GM20000 (cell line): ENCODE data around the gene FOXQ1.
A peak's percentile ranks its signal among the peaks of the same experiment; 100 is the strongest.
"Not testable (repeated sequence)": the region's sequence is repeated elsewhere in the genome, so short reads cannot be mapped to it uniquely, and the experiment has no call there.

ENCODE experiments used
- DNase-seq: peaks from one replicate; pipeline ENCODE4 v3.0.0; 2012; ENCODE audit warnings: low spot score
- TF ChIP-seq, protein P1 (sequence below): IDR thresholded peaks from 2 replicates; pipeline ENCODE4 v1.5.1; 2012; ENCODE audit warnings: mild to moderate bottlenecking, control low read depth; ENCODE audit errors: extremely low read depth, missing control alignments

Gene FOXQ1

DNA sequence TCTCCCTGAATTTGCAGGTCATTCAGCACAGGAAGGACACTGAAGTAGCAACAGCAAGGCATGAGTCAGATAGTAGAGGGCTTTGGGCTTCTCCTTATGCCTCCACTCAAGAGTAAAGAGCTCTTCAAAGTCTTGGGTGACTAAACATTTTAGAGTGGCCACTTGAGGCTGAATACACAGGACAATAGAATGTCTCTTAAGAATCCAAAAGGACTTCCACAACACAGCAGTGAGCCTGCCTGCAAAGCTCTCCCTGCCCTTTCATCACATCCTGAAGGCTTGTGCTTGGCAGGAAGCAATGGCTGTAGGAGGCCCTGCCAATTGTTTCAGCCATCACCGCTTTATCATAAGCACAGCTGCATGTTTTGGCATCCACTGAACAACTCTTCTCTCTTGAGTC is 36.8 kb downstream of the FOXQ1 start:
- no peak for DNase-seq
- TF ChIP-seq, protein P1, sequence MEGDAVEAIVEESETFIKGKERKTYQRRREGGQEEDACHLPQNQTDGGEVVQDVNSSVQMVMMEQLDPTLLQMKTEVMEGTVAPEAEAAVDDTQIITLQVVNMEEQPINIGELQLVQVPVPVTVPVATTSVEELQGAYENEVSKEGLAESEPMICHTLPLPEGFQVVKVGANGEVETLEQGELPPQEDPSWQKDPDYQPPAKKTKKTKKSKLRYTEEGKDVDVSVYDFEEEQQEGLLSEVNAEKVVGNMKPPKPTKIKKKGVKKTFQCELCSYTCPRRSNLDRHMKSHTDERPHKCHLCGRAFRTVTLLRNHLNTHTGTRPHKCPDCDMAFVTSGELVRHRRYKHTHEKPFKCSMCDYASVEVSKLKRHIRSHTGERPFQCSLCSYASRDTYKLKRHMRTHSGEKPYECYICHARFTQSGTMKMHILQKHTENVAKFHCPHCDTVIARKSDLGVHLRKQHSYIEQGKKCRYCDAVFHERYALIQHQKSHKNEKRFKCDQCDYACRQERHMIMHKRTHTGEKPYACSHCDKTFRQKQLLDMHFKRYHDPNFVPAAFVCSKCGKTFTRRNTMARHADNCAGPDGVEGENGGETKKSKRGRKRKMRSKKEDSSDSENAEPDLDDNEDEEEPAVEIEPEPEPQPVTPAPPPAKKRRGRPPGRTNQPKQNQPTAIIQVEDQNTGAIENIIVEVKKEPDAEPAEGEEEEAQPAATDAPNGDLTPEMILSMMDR, result no peak

DNA sequence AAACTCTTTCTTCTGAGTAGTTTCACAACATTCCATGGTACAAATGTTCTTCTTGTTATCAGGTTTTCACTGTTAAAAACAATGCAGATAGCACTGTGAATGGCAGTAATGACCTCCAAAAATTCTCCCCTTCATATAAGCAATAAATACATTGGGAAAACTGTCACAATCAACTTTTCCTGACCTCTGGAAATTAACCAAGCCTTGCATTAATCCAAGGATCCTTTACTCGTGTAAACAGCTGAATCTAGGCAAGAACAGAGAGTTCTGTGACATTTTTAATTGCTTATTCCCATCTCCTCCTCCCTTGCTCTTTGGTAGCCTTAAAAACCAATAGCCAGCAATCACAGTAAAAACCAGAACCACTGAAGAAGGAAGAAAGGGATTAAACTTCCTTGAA is 37.8 kb downstream of the FOXQ1 start:
- no peak for DNase-seq
- TF ChIP-seq, protein P1, result no peak

DNA sequence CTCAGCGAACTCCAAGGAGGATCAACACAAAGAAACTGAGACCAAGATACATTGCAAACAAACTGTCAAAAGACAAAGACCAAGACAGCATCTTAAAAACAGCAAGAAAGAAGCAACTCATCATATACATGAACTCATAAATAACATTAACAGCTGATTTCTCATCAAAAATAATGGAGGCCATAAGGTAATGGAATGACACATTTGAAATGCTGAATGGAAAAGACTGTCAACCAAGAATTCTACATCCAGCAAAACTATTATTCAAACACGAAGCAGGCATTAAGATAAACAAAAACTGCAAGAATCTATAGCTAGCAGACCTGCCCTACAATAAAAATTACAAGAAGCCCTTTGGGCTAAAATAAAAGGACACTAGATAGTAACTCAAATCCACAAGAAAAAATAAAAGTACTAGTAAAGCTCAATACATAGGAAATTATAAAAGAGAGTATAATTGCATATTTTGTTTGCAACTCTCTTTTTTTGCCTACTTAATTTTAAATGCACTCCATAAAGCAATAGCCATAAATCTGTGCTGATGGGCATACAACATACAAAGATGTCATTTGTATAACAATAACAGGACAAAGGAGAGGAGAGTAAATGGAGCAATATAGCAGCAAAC is 39.6 kb downstream of the FOXQ1 start:
- no peak for DNase-seq
- TF ChIP-seq, protein P1, result no peak

DNA sequence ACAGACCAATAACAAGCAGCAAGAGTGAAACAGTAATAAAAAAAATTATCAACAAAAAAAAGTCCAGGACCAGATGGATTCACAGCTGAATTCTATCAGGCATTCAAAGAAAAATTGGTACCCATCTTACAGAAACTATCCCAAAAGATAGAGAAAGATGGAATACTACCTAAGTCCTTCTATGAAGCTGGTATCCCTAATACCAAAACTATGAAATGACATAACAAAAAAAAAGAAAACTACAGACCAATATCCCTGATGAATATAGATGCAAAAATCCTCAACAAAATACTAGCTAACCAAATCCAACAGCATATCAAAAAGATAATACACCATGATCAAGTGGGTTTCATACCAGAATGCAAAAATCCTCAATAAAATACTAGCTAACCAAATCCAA is 43.2 kb downstream of the FOXQ1 start:
- DNase-seq, result not testable (repeated sequence)

DNA sequence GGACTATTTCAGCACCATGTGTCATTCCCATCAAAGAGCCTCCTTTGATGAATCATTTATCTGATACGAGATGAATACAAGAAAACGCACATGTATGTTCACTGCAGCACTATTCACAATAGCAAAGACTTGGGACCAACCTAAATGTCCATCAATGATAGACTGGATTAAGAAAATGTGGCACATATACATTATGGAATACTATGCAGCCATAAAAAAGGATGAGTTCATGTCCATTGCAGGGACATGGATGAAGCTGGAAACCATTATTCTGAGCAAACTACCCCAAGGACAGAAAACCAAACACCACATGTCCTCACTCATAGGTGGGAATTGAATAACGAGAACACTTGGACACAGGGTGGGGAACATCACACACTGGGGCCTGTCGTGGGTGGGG is 49.8 kb downstream of the FOXQ1 start:
- not testable (repeated sequence) for DNase-seq

DNA sequence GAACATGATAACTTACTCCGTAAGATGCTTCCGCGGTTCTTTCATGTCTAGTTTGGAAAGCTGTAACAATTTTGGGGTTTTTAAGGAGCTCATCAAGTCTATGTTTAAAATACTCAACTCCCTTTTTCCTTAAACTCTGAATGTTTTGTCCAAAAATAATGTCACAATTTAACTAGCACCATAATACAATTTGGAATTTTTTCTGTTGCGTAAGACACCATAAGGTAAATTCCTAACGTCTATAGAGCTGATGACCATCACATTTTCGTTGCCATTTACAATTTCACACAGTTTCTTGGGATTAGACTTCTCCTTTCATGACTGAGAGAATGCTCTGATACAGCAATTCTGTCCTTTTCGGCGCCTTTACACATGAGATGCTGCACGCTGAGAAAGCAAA is 50.7 kb downstream of the FOXQ1 start:
- TF ChIP-seq, protein P1, result no peak
- no peak for DNase-seq

DNA sequence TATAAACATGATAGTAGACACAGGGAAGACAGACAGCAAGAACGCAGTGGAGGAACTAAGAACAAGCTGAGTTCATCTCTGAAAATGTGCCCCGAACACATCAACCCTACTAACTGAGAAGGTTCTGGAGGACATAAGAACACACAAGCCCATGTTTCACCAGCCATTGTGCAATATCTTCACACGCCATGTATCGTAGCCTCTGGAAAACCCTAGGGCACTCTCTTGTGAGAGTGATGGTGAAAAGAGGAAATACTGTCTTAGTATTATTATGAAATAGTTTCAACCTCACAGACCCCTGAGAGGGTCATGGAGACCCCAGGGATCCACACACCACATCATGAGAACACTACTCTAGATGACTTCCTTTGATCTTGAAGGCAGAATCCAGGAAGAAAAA is 51.4 kb downstream of the FOXQ1 start:
- no peak for DNase-seq
- TF ChIP-seq, protein P1, result no peak

DNA sequence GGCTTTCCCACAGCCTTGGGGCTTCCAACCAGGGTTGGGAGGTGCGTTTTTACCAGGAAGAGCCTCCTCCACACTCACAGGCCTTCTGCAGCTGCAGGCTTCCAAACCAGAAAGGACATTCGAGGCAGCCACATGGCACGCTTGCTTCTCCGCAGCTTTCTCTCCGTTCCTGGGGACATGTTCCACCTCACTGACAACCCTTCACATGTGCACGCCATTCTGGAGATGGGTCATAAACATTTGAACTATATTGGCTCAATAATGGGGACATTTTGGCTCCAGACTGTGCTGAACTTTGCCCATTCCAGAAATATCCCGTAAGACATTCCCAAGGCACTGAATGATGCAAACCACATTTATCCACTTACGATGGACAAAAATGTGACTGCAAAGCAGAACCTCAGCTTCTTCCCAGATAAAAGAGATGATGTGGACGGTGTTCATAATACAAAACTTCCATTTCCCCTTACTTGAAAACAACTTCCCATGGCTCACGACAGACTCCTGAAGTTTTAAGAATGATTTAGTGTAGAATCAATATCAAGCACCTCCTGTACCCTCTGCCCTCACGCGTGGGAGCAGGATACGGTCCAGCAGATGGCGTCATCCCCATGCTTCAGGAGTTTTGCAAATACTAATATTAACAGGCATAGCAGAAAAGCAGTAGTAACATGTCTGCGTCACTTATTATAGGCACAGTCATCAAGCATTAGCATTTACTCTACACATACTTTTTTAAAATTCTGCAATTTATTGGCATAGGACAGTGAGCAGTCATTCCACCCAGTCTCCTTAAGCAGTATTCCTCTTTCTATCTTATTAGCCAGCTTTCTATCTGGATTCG is 52.1 kb downstream of the FOXQ1 start:
- DNase-seq, result no peak

More for the DNA sequence above, 52.1 kb downstream of the FOXQ1 start:
- TF ChIP-seq, protein P1, result peak; percentile 10
